Measurements from ENCODE around the gene GATAD2A.

DNA sequence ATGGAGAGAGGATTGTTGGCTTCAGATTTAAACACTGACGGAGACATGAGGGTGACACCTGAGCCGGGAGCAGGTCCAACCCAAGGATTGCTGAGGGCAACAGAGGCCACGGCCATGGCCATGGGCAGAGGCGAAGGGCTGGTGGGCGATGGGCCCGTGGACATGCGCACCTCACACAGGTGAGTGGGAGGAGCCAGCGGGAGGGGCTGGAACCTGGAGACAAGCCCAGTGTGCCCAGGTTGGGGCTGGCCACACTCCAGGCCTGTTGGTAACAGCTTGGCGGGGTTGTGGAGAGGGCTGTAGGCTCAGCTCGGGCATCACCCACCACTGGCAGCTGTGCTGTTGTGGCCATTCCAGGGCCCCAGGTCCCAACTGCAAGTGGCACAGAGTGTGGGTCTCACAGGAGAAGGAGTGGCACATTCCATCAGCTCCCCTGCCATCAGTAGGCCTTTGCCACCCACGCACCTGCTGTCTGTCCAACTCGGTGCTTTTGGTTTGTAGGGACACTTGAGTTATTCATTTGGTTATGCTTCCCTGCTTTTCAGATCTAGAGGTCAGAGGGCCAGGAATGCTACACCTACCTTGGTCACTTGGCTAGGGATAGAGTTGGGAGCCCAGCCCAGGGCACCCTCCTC, 60.1 kb downstream of the GATAD2A start:
- TF ChIP-seq, protein P1, sequence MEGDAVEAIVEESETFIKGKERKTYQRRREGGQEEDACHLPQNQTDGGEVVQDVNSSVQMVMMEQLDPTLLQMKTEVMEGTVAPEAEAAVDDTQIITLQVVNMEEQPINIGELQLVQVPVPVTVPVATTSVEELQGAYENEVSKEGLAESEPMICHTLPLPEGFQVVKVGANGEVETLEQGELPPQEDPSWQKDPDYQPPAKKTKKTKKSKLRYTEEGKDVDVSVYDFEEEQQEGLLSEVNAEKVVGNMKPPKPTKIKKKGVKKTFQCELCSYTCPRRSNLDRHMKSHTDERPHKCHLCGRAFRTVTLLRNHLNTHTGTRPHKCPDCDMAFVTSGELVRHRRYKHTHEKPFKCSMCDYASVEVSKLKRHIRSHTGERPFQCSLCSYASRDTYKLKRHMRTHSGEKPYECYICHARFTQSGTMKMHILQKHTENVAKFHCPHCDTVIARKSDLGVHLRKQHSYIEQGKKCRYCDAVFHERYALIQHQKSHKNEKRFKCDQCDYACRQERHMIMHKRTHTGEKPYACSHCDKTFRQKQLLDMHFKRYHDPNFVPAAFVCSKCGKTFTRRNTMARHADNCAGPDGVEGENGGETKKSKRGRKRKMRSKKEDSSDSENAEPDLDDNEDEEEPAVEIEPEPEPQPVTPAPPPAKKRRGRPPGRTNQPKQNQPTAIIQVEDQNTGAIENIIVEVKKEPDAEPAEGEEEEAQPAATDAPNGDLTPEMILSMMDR (IDR thresholded peaks at IDR 0.05), result no peak
- TF ChIP-seq POLR2AphosphoS5 (IDR thresholded peaks at IDR 0.05; ENCODE audit: low read depth, low read length) (no peak), TCF7L2 (IDR thresholded peaks at IDR 0.05; ENCODE audit: low read depth, low read length) (no peak)
- TF ChIP-seq, protein P2, sequence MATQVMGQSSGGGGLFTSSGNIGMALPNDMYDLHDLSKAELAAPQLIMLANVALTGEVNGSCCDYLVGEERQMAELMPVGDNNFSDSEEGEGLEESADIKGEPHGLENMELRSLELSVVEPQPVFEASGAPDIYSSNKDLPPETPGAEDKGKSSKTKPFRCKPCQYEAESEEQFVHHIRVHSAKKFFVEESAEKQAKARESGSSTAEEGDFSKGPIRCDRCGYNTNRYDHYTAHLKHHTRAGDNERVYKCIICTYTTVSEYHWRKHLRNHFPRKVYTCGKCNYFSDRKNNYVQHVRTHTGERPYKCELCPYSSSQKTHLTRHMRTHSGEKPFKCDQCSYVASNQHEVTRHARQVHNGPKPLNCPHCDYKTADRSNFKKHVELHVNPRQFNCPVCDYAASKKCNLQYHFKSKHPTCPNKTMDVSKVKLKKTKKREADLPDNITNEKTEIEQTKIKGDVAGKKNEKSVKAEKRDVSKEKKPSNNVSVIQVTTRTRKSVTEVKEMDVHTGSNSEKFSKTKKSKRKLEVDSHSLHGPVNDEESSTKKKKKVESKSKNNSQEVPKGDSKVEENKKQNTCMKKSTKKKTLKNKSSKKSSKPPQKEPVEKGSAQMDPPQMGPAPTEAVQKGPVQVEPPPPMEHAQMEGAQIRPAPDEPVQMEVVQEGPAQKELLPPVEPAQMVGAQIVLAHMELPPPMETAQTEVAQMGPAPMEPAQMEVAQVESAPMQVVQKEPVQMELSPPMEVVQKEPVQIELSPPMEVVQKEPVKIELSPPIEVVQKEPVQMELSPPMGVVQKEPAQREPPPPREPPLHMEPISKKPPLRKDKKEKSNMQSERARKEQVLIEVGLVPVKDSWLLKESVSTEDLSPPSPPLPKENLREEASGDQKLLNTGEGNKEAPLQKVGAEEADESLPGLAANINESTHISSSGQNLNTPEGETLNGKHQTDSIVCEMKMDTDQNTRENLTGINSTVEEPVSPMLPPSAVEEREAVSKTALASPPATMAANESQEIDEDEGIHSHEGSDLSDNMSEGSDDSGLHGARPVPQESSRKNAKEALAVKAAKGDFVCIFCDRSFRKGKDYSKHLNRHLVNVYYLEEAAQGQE (IDR thresholded peaks at IDR 0.05; ENCODE audit: insufficient read depth in 1 of 2, low read depth in 2 of 2, low read length in 1 of 2), result no peak

All from Panc1 (cell line).